HepG2 (cell line): ENCODE results near the gene MFAP3L. TPM values are rescaled to one million over a fixed set of nuclear protein-coding genes. Genes with fewer than 3 reads are reported as not detected.

Source experiments
- ATAC-seq: fragments of 200-7000 bp; cut with Tn5 transposase; 3 replicates; pipeline ENCODE4 v1.9.1; 2020; ENCODE audit warnings: mild to moderate bottlenecking, moderate library complexity
- BruUV-seq: library from RNA; stranded (reverse); fragments of 400-500 nt; replicated peaks from 2 replicates; lab custom pipeline; 2021; lab: Mats Ljungman, UMichigan
- CTCF ChIA-PET: fragments of 300-600 bp; formaldehyde crosslinking; extraction: SDS; loops from one replicate; lab custom pipeline; 2021; ENCODE audit warnings: low total read pairs, inconsistent platforms, low intra/inter-chr PET ratio; lab: Yijun Ruan, JAX
- POLR2A ChIA-PET: fragments of 350-600 bp; sonication (Branson Sonifier 250); formaldehyde crosslinking; loops from one replicate; lab custom pipeline; 2020; ENCODE audit warnings: antibody characterized with exemption, inconsistent platforms; lab: Yijun Ruan, JAX
- DNase-seq: peaks from one replicate; pipeline ENCODE4 v3.0.0-alpha.2; 2015; ENCODE audit warnings: low spot score
- FAIRE-seq: peaks from 3 replicates; lab custom pipeline; 2011; peaks lifted over from hg19 to GRCh38; lab: Jason Lieb, UNC
- H2AFZ ChIP-seq: one replicate; pipeline ENCODE4 v1.6.1; 2011; ENCODE audit warnings: low read length, inconsistent platforms
- H3K27ac ChIP-seq: fragments of 300-600 bp; 3 replicates; pipeline ENCODE4 v1.8.0; 2011; ENCODE audit warnings: mixed run types, mild to moderate bottlenecking, mixed read lengths, low read length, inconsistent platforms; ENCODE audit not compliant: insufficient read depth; ENCODE audit errors: extremely low read length
- H3K27me3 ChIP-seq, 2 experiments: fragments of 200-600 bp in 1 of 2; 2 replicates in 1 of 2; 3 replicates in 1 of 2; pipeline versions ENCODE4 v1.6.0 to v1.8.0; 2011; ENCODE audit warnings: low read length in 2 of 2, mild to moderate bottlenecking in 2 of 2, moderate library complexity in 2 of 2, inconsistent platforms in 1 of 2; ENCODE audit not compliant: insufficient read depth in 2 of 2, control insufficient read depth in 1 of 2
- H3K36me3 ChIP-seq, 2 experiments: fragments of 200-600 bp in 1 of 2; replicated peaks in 1 of 2; 2 replicates in 1 of 2; 3 replicates in 1 of 2; pipeline versions ENCODE4 v1.5.1 to v1.8.0; 2011; ENCODE audit warnings: low read length in 2 of 2, inconsistent platforms in 1 of 2; ENCODE audit not compliant: insufficient read depth in 2 of 2, control insufficient read depth in 1 of 2
- H3K4me1 ChIP-seq: 2 replicates; pipeline ENCODE4 v1.5.1; 2012; ENCODE audit warnings: low read length, inconsistent platforms; ENCODE audit not compliant: insufficient read depth
- H3K4me2 ChIP-seq: 2 replicates; pipeline ENCODE4 v1.6.0; 2011; ENCODE audit warnings: low read depth, low read length, inconsistent platforms
- H3K4me3 ChIP-seq, 3 experiments: fragments of 200-600 bp in 1 of 3; sonication (generic), shearing (Covaris generic) in 1 of 3; replicated peaks in 1 of 3; 2 replicates each; pipeline ENCODE4 v1.5.1; 2011 to 2016; ENCODE audit warnings: low read length in 3 of 3, inconsistent platforms in 2 of 3, low read depth in 2 of 3, mild to moderate bottlenecking in 2 of 3, control low read depth in 1 of 3, mixed read lengths in 1 of 3; ENCODE audit not compliant: insufficient read depth in 1 of 3
- H3K79me2 ChIP-seq: one replicate; pipeline ENCODE4 v1.6.1; 2011; ENCODE audit warnings: low read length, inconsistent platforms; ENCODE audit not compliant: insufficient read depth
- H3K9ac ChIP-seq: 2 replicates; pipeline ENCODE4 v1.6.0; 2011; ENCODE audit warnings: mild to moderate bottlenecking, low read depth, low read length, inconsistent platforms; ENCODE audit not compliant: insufficient read depth
- H3K9me3 ChIP-seq: 2 replicates; pipeline ENCODE4 v1.5.1; 2012; ENCODE audit warnings: mild to moderate bottlenecking, low read length
- H4K20me1 ChIP-seq: 2 replicates; pipeline ENCODE4 v1.6.0; 2011; ENCODE audit warnings: inconsistent platforms, mild to moderate bottlenecking, low read length, moderate library complexity; ENCODE audit not compliant: insufficient read depth
- FOXA1 ChIP-seq, 2 experiments: fragments of 450-650 bp in 1 of 2; sonication (generic) in 1 of 2; formaldehyde crosslinking in 1 of 2; IDR thresholded peaks; 2 replicates each; pipeline versions ENCODE4 v1.4.0 to v1.6.1; 2016 to 2020; ENCODE audit warnings: missing genetic modification reagents in 1 of 2
- MED1 ChIP-seq: sonication (generic); formaldehyde crosslinking; IDR thresholded peaks from 2 replicates; pipeline ENCODE4 v1.4.0; 2020; ENCODE audit warnings: missing genetic modification reagents
- NR2F6 ChIP-seq, 2 experiments: IDR thresholded peaks; 2 replicates each; pipeline ENCODE4 v1.6.1; 2016; ENCODE audit warnings: antibody characterized with exemption in 1 of 2, mild to moderate bottlenecking in 1 of 2
- SMC3 ChIP-seq: IDR thresholded peaks from 2 replicates; pipeline ENCODE4 v1.6.1; 2011; ENCODE audit warnings: low read length, improper control_type of control experiment
- TCF7L2 ChIP-seq: IDR thresholded peaks from 2 replicates; pipeline ENCODE4 v1.6.1; 2011; ENCODE audit warnings: mild to moderate bottlenecking, low read depth, low read length, moderate library complexity
- ZNF549 ChIP-seq: sonication (generic); formaldehyde crosslinking; IDR thresholded peaks from 2 replicates; pipeline ENCODE4 v1.5.0; 2020; ENCODE audit warnings: missing genetic modification reagents
- ZNF558 ChIP-seq: sonication (generic); formaldehyde crosslinking; IDR thresholded peaks from 2 replicates; pipeline ENCODE4 v1.9.0; 2022; ENCODE audit warnings: mild to moderate bottlenecking, missing genetic modification reagents, borderline replicate concordance
- ZNF782 ChIP-seq: sonication (generic); formaldehyde crosslinking; IDR thresholded peaks from 2 replicates; pipeline ENCODE4 v1.4.0; 2020; ENCODE audit warnings: missing genetic modification reagents, mild to moderate bottlenecking, borderline replicate concordance
- WGBS: methylation state at CpG from one replicate; pipeline ENCODE4 v1.1.6; 2017; ENCODE audit warnings: low lambda C conversion rate; 5-methylcytosine and 5-hydroxymethylcytosine counted together
- in situ Hi-C: cut with HindIII; loops from 2 replicates; pipeline ENCODE4 v1.10.0; 2017; ENCODE audit warnings: low pct_unique_long_range_greater_than_20kb; ENCODE audit not compliant: extremely low pct_ligation_motif_present
- intact Hi-C: fragments of 100-400 bp; cut with micrococcal nuclease; formaldehyde crosslinking; loops from one replicate; pipeline ENCODE4 v1.10.0; 2022; ENCODE audit not compliant: unreplicated experiment
- polyA plus RNA-seq, 8 experiments: library from polyadenylated mRNA; depleted of rRNA in 3 of 8; stranded (reverse) in 7 of 8; unstranded in 1 of 8; fragments of >200 nt; fragmentation: Illumina TruSeq in 4 of 8; extraction: Trizol in 4 of 8; gene quantifications; 2 replicates each; pipeline versions ENCODE4 v1.2.1 to v1.2.3, GENCODE V29; 2011 to 2016; ENCODE audit warnings: low read depth in 4 of 8, missing spikeins in 1 of 8, mixed read lengths in 1 of 8; ENCODE audit not compliant: insufficient read depth in 1 of 8
- total RNA-seq, 5 experiments: library from RNA; depleted of rRNA; stranded (reverse); fragments of >200 nt; fragmentation: Illumina TruSeq; extraction: Trizol; gene quantifications; 2 replicates each; pipeline ENCODE4 v1.2.3, GENCODE V29; 2016; ENCODE audit warnings: low read depth in 1 of 5
- TF ChIP-seq, protein P1 (sequence below): sonication (generic); formaldehyde crosslinking; conservative IDR thresholded peaks from 2 replicates; pipeline ENCODE4 v1.4.0; 2020; ENCODE audit warnings: missing genetic modification reagents
- TF ChIP-seq, protein P2 (sequence below): sonication (generic); formaldehyde crosslinking; IDR thresholded peaks from 2 replicates; pipeline ENCODE4 v1.8.0; 2022; ENCODE audit warnings: mild to moderate bottlenecking, missing genetic modification reagents, moderate library complexity
- TF ChIP-seq, protein P3 (sequence below): sonication (generic); formaldehyde crosslinking; IDR thresholded peaks from 2 replicates; pipeline ENCODE4 v1.4.0; 2020; ENCODE audit warnings: mild to moderate bottlenecking, low read depth, missing genetic modification reagents

The MFAP3L gene
- total and polyA plus RNA-seq, 2 of the 13 experiments (the other 11 are each of a cell fraction or from before 2014, with no cell fraction given), result 1.5 to 3.6 TPM

DNA sequence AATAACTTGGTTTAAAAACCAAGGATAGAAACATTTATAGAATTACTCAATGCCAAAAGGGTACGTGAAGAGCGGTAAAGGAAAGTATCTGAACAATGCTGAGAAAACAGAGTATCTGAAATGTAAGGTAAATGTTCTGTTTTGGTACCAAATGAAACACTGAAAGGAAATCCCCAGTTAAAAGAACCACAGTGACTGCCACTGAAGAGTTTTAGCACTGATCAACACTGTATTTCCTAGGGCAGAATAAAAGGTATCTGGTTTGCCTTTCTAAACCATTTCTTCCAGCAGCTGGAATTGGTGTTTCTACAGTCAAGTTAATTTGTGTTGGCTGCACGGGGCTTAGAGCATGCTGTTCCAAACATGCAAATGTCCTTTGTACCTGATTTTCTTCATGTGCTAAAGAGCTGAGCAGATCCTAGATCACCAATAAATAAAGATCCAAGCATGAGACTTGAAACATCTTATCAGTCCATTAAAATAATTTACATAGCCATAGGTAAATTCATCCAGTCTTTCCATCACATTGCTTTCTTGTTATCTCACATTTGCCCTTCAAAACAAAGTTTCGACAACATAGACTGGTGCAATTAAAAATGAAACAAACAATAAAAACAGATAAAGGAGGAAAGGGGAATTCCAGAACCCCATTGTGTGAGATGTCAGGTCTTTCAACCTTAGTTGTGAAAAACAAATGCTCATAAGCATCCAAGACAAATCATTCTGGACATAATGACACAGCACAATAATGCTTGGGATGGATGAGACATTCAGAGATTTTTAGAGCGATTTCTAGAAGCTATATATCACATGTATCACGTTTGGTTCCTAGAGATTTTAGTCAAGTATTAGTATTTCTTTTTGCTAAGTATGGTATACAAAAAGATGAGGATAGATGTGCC is 38.6 kb downstream of the MFAP3L start:
- POLR2A ChIA-PET, result no interaction called here
- TF ChIP-seq ZNF549 (CRISPR knock-in tag) (no peak), FOXA1 (IDR thresholded peaks at IDR 0.05) (no peak), FOXA1 (CRISPR knock-in tag; IDR thresholded peaks at IDR 0.05) (no peak), SMC3 (no peak), MED1 (CRISPR knock-in tag) (no peak), ZNF558 (CRISPR knock-in tag) (no peak), NR2F6 (IDR thresholded peaks at IDR 0.05) (no peak), NR2F6 (CRISPR knock-in tag; IDR thresholded peaks at IDR 0.05) (no peak), TCF7L2 (no peak), ZNF782 (CRISPR knock-in tag) (no peak)
- TF ChIP-seq, protein P1, sequence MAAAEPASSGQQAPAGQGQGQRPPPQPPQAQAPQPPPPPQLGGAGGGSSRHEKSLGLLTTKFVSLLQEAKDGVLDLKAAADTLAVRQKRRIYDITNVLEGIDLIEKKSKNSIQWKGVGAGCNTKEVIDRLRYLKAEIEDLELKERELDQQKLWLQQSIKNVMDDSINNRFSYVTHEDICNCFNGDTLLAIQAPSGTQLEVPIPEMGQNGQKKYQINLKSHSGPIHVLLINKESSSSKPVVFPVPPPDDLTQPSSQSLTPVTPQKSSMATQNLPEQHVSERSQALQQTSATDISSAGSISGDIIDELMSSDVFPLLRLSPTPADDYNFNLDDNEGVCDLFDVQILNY, result no peak
- TF ChIP-seq, protein P2, sequence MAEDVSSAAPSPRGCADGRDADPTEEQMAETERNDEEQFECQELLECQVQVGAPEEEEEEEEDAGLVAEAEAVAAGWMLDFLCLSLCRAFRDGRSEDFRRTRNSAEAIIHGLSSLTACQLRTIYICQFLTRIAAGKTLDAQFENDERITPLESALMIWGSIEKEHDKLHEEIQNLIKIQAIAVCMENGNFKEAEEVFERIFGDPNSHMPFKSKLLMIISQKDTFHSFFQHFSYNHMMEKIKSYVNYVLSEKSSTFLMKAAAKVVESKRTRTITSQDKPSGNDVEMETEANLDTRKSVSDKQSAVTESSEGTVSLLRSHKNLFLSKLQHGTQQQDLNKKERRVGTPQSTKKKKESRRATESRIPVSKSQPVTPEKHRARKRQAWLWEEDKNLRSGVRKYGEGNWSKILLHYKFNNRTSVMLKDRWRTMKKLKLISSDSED (CRISPR knock-in tag), result no peak
- TF ChIP-seq, protein P3, sequence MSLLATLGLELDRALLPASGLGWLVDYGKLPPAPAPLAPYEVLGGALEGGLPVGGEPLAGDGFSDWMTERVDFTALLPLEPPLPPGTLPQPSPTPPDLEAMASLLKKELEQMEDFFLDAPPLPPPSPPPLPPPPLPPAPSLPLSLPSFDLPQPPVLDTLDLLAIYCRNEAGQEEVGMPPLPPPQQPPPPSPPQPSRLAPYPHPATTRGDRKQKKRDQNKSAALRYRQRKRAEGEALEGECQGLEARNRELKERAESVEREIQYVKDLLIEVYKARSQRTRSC (CRISPR knock-in tag), result no peak
- intact Hi-C loops, result no loop called here

More for the DNA sequence above, 38.6 kb downstream of the MFAP3L start:
- Histone ChIP-seq H3K4me2 (no peak overlapping the region), H3K79me2 (no peaks in the 10 kb centered on the region), H2AFZ (no peak overlapping the region), H3K27ac (no peak overlapping the region), H4K20me1 (no peaks in the 10 kb centered on the region), H3K4me3 (no peak overlapping the region), H3K9me3 (no peaks in the 10 kb centered on the region), H3K27me3 (no peaks in the 10 kb centered on the region), H3K36me3 (no peaks in the 10 kb centered on the region), H3K9ac (no peak overlapping the region), H3K4me1 (no peaks in the 10 kb centered on the region)
- CTCF ChIA-PET, result no interaction called here
- no peak for DNase-seq
- no TSS peak for BruUV-seq
- 52% methylated on average over 6 of the region's 6 CpGs for WGBS
- in situ Hi-C loops, result no loop called here
- FAIRE-seq, result no peak
- no peak for ATAC-seq
